AG10803 (cell line): Measurements from ENCODE around the gene CPEB4.

ENCODE experiments used
- DNase-seq: peaks from one replicate; pipeline ENCODE4 v3.0.0; 2010; ENCODE audit warnings: low read depth
- H3K4me3 ChIP-seq: 2 replicates; pipeline ENCODE4 v1.5.1; 2011; ENCODE audit warnings: mild to moderate bottlenecking, low read length, control low read depth
- TF ChIP-seq, protein P1 (sequence below): conservative IDR thresholded peaks from 2 replicates; pipeline ENCODE4 v1.5.1; 2011; ENCODE audit warnings: mild to moderate bottlenecking, low read length, control low read depth, inconsistent platforms

CPEB4 gene

DNA sequence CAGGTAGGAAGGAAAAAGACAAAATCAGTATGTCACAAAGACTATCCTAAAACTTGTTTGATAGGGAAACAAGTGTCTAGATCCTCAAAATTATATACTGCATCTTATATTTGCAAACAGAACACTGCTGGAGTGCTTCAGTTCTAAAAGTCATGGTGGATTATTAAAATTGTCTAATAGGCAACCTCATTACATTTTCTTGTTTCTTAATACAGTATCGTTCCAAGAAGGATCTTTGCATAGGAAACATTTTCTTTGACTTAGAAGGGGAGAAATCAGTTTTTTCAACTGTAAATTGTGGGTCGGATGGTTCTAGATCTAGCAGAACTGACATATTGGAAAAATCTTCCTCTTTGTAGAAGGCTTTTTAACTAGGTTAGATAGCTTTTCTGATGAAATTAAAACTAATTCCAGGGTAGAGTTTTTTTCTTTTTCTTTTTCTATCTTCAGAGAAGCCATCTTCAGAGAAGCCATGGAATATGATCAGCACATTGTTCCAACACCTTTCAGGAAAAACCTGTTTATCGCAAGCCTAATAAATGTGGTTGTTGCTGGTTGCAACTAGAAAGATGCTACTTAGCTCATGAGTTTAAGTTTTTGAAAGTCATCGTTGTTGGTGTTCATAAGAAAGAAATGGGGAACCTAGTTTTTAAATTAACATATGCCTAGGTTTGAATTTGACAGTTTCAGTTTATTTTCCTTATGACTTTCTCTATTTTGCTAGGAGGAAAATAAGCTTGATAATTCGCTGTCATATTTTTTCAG is 7.4 kb downstream of the CPEB4 start:
- H3K4me3 ChIP-seq: no peak overlapping the region
- DNase-seq: no peak
- TF ChIP-seq, protein P1, sequence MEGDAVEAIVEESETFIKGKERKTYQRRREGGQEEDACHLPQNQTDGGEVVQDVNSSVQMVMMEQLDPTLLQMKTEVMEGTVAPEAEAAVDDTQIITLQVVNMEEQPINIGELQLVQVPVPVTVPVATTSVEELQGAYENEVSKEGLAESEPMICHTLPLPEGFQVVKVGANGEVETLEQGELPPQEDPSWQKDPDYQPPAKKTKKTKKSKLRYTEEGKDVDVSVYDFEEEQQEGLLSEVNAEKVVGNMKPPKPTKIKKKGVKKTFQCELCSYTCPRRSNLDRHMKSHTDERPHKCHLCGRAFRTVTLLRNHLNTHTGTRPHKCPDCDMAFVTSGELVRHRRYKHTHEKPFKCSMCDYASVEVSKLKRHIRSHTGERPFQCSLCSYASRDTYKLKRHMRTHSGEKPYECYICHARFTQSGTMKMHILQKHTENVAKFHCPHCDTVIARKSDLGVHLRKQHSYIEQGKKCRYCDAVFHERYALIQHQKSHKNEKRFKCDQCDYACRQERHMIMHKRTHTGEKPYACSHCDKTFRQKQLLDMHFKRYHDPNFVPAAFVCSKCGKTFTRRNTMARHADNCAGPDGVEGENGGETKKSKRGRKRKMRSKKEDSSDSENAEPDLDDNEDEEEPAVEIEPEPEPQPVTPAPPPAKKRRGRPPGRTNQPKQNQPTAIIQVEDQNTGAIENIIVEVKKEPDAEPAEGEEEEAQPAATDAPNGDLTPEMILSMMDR: no peak

DNA sequence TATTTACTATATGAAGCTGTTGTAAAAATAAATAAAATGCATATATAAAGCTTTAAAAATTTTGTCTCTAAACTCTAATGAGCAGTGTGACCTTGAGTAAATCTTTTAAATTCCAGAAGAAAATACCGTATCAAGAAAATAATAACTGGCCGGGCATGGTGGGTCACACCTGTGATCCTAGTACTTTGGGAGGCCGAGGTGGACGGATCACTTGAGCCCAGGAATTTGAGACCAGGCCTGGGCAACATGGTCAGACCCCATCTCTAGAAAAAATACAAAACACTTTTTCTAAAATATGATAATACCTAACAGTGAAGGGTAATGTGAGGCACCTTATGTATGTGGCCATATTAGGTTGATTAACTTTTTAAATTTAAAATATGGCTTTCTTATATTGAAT is 8.5 kb downstream of the CPEB4 start:
- no peak for DNase-seq
- no peak overlapping the region for H3K4me3 ChIP-seq
- TF ChIP-seq, protein P1: no peak

DNA sequence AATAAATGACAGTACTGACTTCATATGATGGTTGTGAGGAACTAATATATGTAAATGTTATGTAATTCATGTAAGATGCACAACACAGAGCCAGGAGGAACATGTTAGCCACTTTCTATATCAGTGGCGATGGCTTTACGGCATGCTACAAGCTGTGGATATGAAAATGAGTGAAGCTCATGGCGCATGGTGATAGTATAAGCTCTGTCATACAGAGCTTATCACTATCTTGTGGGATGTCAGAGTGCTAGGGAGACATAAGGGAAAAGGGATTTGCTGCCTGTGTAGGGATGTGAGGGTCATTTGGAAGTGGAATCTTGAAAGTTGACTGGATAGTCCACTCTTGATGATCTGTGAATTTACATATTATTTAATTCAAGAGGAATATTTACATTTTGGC is 13.6 kb downstream of the CPEB4 start:
- no peak for DNase-seq
- TF ChIP-seq, protein P1: no peak
- no peak overlapping the region for H3K4me3 ChIP-seq

DNA sequence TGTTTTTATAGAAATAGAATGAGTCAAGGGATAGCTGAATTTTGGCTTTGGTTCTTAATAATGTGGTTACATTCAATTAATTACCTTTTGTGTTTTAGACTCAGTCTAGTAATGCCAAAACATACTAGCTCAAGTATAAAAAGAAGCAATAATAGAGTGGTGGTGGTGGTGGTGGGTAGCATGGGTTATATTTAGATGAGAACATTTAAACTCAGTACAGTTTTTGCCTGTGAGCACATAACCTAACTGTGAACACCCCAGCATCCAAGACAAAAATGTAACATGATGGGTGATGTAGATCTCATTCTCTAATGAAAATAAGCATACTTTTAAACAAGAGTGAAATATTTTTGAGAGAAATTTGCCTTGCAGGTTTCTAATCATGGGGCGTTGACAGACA is 14.2 kb downstream of the CPEB4 start:
- DNase-seq: no peak
- TF ChIP-seq, protein P1: no peak
- H3K4me3 ChIP-seq: no peak overlapping the region

DNA sequence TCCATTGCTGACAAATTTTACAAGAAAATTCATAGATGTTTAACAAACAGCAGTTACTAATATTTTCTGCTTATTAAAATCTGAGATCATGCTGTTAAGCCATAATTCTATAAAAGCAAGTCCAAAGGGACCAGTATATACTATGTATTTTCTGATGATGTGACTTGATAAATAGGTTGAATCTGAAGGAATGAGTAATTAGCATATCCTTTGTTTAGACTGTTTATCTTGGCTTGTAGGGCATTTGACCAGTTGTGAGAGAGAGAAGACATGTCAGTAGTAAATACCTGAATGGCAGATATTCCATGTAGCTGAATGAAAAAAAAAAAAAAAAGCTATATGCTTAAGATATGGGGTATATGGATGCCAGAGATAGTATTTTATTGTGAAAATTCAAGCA is 14.6 kb downstream of the CPEB4 start:
- no peak overlapping the region for H3K4me3 ChIP-seq
- DNase-seq: no peak
- TF ChIP-seq, protein P1: no peak

DNA sequence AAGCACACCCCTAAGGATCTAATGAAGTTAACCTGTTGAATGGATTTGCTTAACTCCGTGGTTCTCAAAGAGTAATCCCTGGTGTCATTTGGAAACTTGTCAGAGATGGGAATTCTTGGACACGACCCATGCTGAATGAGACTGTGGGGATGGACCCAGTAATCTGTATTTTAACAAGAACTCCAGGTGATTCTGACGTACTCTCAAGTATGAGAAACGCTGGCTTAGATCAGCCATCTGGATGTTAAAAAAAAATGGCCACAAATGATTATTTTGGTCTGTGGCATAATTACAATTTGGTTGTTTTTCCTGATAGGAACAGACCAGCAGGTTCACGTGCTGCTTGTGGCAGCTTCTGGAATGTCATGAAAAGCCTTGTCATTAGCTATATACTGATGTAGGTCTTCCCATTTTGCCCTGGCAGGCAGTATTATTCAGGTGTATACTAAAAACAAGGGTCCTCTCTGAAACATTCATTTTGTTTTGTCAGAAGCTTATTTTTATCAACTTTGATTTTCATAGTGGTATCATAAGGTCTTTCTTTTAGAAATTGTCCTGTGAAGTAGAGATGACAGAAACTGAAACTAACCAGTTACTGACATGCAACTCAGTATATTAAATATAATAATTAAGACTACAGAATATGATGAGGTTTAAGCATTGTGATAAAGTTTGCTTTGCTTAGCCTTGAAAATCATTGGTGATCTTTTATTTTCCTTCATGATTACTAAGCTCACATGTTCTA is 15.4 kb downstream of the CPEB4 start:
- H3K4me3 ChIP-seq: no peak overlapping the region
- TF ChIP-seq, protein P1: no peak
- no peak for DNase-seq

DNA sequence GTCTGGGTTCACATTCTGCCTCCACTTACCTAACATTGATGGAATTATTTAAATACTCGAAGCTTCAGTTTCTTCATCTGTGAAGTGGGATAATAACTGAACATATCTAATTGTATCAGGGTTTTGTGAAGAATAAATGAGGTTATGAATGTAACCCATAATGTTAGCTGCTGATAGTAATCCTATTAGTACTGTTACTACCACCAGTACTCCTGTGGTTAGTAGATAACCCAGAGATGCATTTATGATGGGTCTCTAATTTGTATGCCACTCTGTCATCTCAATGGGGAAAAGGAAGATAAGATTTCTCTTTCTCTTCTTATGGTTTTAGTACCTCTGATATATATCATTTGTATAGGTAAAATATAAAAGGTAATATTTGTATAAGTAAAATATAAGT is 16.0 kb downstream of the CPEB4 start:
- H3K4me3 ChIP-seq: no peak overlapping the region
- TF ChIP-seq, protein P1: no peak
- no peak for DNase-seq
